H9 (cell line): ENCODE measurements around the gene SHISA3. TPM values are rescaled to one million over a fixed set of nuclear protein-coding genes. Genes with fewer than 3 reads are reported as not detected.

Source experiments
- DNase-seq: peaks from one replicate; pipeline ENCODE4 v3.0.0-alpha.2; 2017
- H2AFZ ChIP-seq: one replicate; pipeline ENCODE4 v1.6.1; 2013; ENCODE audit warnings: mild to moderate bottlenecking, low read length, control low read depth, moderate library complexity
- H2AK5ac ChIP-seq: 2 replicates; pipeline ENCODE4 v1.6.1; 2013; ENCODE audit warnings: low read length, control low read depth, mixed read lengths; ENCODE audit not compliant: insufficient read length
- H2BK120ac ChIP-seq: one replicate; pipeline ENCODE4 v1.6.1; 2013; ENCODE audit warnings: low read depth, mild to moderate bottlenecking, low read length, control low read depth, inconsistent platforms; ENCODE audit not compliant: poor library complexity, severe bottlenecking
- H2BK12ac ChIP-seq: 2 replicates; pipeline ENCODE4 v1.6.1; 2013; ENCODE audit warnings: low read length, control low read depth, mixed read lengths, low read depth; ENCODE audit not compliant: insufficient read length
- H2BK15ac ChIP-seq: 2 replicates; pipeline ENCODE4 v1.6.1; 2013; ENCODE audit warnings: low read depth, low read length, control low read depth
- H2BK20ac ChIP-seq: one replicate; pipeline ENCODE4 v1.6.1; 2013; ENCODE audit warnings: low read depth, mild to moderate bottlenecking, low read length, control low read depth, inconsistent platforms; ENCODE audit not compliant: poor library complexity, severe bottlenecking
- H2BK5ac ChIP-seq: 2 replicates; pipeline ENCODE4 v1.6.1; 2013; ENCODE audit warnings: low read length, control low read depth, mixed read lengths; ENCODE audit not compliant: insufficient read length
- H3K14ac ChIP-seq: 2 replicates; pipeline ENCODE4 v1.6.1; 2013; ENCODE audit warnings: low read length, control low read depth; ENCODE audit not compliant: insufficient read depth
- H3K18ac ChIP-seq: 2 replicates; pipeline ENCODE4 v1.6.1; 2013; ENCODE audit warnings: low read depth, mild to moderate bottlenecking, mixed read lengths, low read length, control low read depth; ENCODE audit not compliant: insufficient read length
- H3K23ac ChIP-seq: 2 replicates; pipeline ENCODE4 v1.6.1; 2013; ENCODE audit warnings: low read length, control low read depth, mixed read lengths, low read depth; ENCODE audit not compliant: insufficient read length
- H3K23me2 ChIP-seq: 2 replicates; pipeline ENCODE4 v1.6.1; 2013; ENCODE audit warnings: low read depth, mild to moderate bottlenecking, mixed read lengths, low read length, control low read depth; ENCODE audit not compliant: insufficient read length, poor library complexity, severe bottlenecking
- H3K27ac ChIP-seq: 2 replicates; pipeline ENCODE4 v1.5.1; 2013; ENCODE audit warnings: low read length, control low read depth, mixed read lengths, low read depth; ENCODE audit not compliant: insufficient read length
- H3K27me3 ChIP-seq: 2 replicates; pipeline ENCODE4 v1.6.1; 2013; ENCODE audit warnings: low read length, control low read depth, inconsistent platforms; ENCODE audit not compliant: insufficient read depth
- H3K4ac ChIP-seq: 2 replicates; pipeline ENCODE4 v1.6.1; 2013; ENCODE audit warnings: low read depth, mild to moderate bottlenecking, control low read depth, inconsistent platforms, low read length, moderate library complexity
- H3K4me1 ChIP-seq: 2 replicates; pipeline ENCODE4 v1.6.1; 2013; ENCODE audit warnings: low read length, control low read depth, inconsistent platforms; ENCODE audit not compliant: insufficient read depth
- H3K4me2 ChIP-seq: 2 replicates; pipeline ENCODE4 v1.6.1; 2013; ENCODE audit warnings: low read length, control low read depth, mixed read lengths; ENCODE audit not compliant: insufficient read length, insufficient read depth
- H3K56ac ChIP-seq: 2 replicates; pipeline ENCODE4 v1.6.1; 2013; ENCODE audit warnings: low read depth, mild to moderate bottlenecking, mixed read lengths, low read length, control low read depth; ENCODE audit not compliant: insufficient read length
- H3K79me1 ChIP-seq: 2 replicates; pipeline ENCODE4 v1.6.1; 2013; ENCODE audit warnings: low read depth, mild to moderate bottlenecking, moderate library complexity, low read length, control low read depth, inconsistent platforms; ENCODE audit not compliant: insufficient read depth, poor library complexity, severe bottlenecking
- H3K79me2 ChIP-seq: 2 replicates; pipeline ENCODE4 v1.6.1; 2013; ENCODE audit warnings: low read length, control low read depth, inconsistent platforms; ENCODE audit not compliant: insufficient read depth
- H3K9ac ChIP-seq: 2 replicates; pipeline ENCODE4 v1.6.1; 2013; ENCODE audit warnings: low read length, control low read depth, mixed read lengths; ENCODE audit not compliant: insufficient read length; ENCODE audit errors: extremely low read depth
- H3K9me3 ChIP-seq: one replicate; pipeline ENCODE4 v1.6.1; 2013; ENCODE audit warnings: low read depth, low read length, inconsistent platforms; ENCODE audit not compliant: control insufficient read depth
- H3T11ph ChIP-seq: one replicate; pipeline ENCODE4 v1.6.1; 2013; ENCODE audit warnings: mild to moderate bottlenecking, low read length, control low read depth, inconsistent platforms
- H4K20me1 ChIP-seq: one replicate; pipeline ENCODE4 v1.6.1; 2013; ENCODE audit not compliant: control insufficient read depth, insufficient read length, insufficient read depth
- H4K5ac ChIP-seq: 2 replicates; pipeline ENCODE4 v1.6.1; 2013; ENCODE audit warnings: low read depth, mild to moderate bottlenecking, mixed read lengths, low read length, control low read depth; ENCODE audit not compliant: insufficient read length
- H4K8ac ChIP-seq: replicated peaks from 2 replicates; pipeline ENCODE4 v1.6.1; 2013; ENCODE audit warnings: low read length, control low read depth, mixed read lengths, low read depth; ENCODE audit not compliant: insufficient read length
- H4K91ac ChIP-seq: 2 replicates; pipeline ENCODE4 v1.6.1; 2013; ENCODE audit warnings: low read depth, mild to moderate bottlenecking, moderate library complexity, mixed read lengths, low read length, control low read depth; ENCODE audit not compliant: insufficient read length
- H3K27ac Mint-ChIP-seq, 3 experiments: 2 replicates in 2 of 3; 3 replicates in 1 of 3; pipeline ENCODE4 v1.8.0; 2020 to 2021; ENCODE audit warnings: mixed read lengths in 3 of 3, mild to moderate bottlenecking in 1 of 3, moderate library complexity in 1 of 3
- H3K27me3 Mint-ChIP-seq: 2 replicates; pipeline ENCODE4 v1.8.0; 2021; ENCODE audit warnings: low read depth, mild to moderate bottlenecking, moderate library complexity, mixed read lengths
- H3K36me3 Mint-ChIP-seq, 3 experiments: 2 replicates in 2 of 3; 3 replicates in 1 of 3; pipeline ENCODE4 v1.8.0; 2020 to 2021; ENCODE audit warnings: low read depth in 3 of 3, mixed read lengths in 3 of 3; ENCODE audit not compliant: insufficient read depth in 1 of 3
- H3K4me1 Mint-ChIP-seq, 2 experiments: 2 replicates each; pipeline ENCODE4 v1.8.0; 2020; ENCODE audit warnings: mixed read lengths in 2 of 2
- H3K4me3 Mint-ChIP-seq, 2 experiments: 2 replicates in 1 of 2; 3 replicates in 1 of 2; pipeline ENCODE4 v1.8.0; 2020 to 2021; ENCODE audit warnings: mild to moderate bottlenecking in 2 of 2, mixed read lengths in 2 of 2, moderate library complexity in 1 of 2
- H3K9me3 Mint-ChIP-seq, 2 experiments: 2 replicates in 1 of 2; 3 replicates in 1 of 2; pipeline ENCODE4 v1.8.0; 2020; ENCODE audit warnings: mild to moderate bottlenecking in 2 of 2, mixed read lengths in 2 of 2, moderate library complexity in 1 of 2
- CTCF ChIP-seq: fragments of 200-600 bp; sonication (generic); conservative IDR thresholded peaks from 3 replicates; pipeline ENCODE4 v1.8.0; 2021; ENCODE audit warnings: antibody characterized with exemption, mild to moderate bottlenecking
- WGBS: extraction: QIAGEN DNeasy Blood & Tissue Kit; methylation state at CpG from one replicate; pipeline ENCODE4 v1.1.7; 2013; ENCODE audit warnings: missing lambda C conversion rate, low lambda C conversion rate, mixed read lengths; ENCODE audit not compliant: insufficient read length; ENCODE audit errors: extremely low coverage; 5-methylcytosine and 5-hydroxymethylcytosine counted together
- total RNA-seq: library from RNA; stranded (reverse); gene quantifications from 2 replicates; pipeline ENCODE4 v1.2.1, GENCODE V29; 2021

SHISA3 gene
- total RNA-seq, 1 experiment from 2014 or later: 1.7 TPM

GRCh38 chr4:42391981-42392380 lies 5.3 kb upstream of the SHISA3 start:
- Histone ChIP-seq H3T11ph (no peak overlapping the region), H2AFZ (no peak overlapping the region), H3K4ac (no peak overlapping the region), H2BK5ac (no peak overlapping the region), H3K18ac (no peak overlapping the region), H4K20me1 (no peaks in the 10 kb centered on the region), H3K23ac (no peak overlapping the region), H3K23me2 (peaks cover 5% of the 10 kb centered on the region), H4K5ac (no peak overlapping the region), H2AK5ac (no peak overlapping the region), H2BK120ac (no peak overlapping the region), H2BK15ac (no peak overlapping the region), H3K14ac (no peak overlapping the region), H3K9ac (no peak overlapping the region), H3K56ac (no peak overlapping the region), H3K79me1 (no peaks in the 10 kb centered on the region), H3K4me2 (no peak overlapping the region), H3K4me1 (no peaks in the 10 kb centered on the region), H4K8ac (no peak overlapping the region), H4K91ac (no peak overlapping the region), H2BK20ac (no peak overlapping the region), H3K9me3 (no peaks in the 10 kb centered on the region), H3K79me2 (no peaks in the 10 kb centered on the region), H3K27me3 (peaks cover 14% of the 10 kb centered on the region), H2BK12ac (no peak overlapping the region), H3K27ac (no peak overlapping the region)
- no peak overlapping the region for H3K4me3 Mint-ChIP-seq
- no peak for DNase-seq
- no peaks in the 10 kb centered on the region for H3K9me3 Mint-ChIP-seq
- no peaks in the 10 kb centered on the region for H3K36me3 Mint-ChIP-seq
- peaks cover 67% of the 10 kb centered on the region for H3K27me3 Mint-ChIP-seq
- no peak overlapping the region for H3K27ac Mint-ChIP-seq
- no peak for TF ChIP-seq CTCF
- WGBS: no CpG with 5 or more reads among the region's 5 CpGs
- H3K4me1 Mint-ChIP-seq: peaks cover 33 to 42% of the 10 kb centered on the region in 2 experiments
